ENCODE results near the gene OR2H1. TPM values are rescaled to one million over a fixed set of nuclear protein-coding genes. Genes with fewer than 3 reads are reported as not detected.

Gene OR2H1
- total RNA-seq, 1 donor from 2014 or later, result not detected

- intact Hi-C loops (cut with DNase I), result no loop called here
- DNase-seq, result no peak
- no peak for ATAC-seq (ENCODE audit: poor library complexity)
These were observed 21.8 kb downstream of the OR2H1 start for GRCh38 chr6:29478740-29479139.

GRCh38 chr6:29479560-29479959, 22.6 kb downstream of the OR2H1 start:
- intact Hi-C loops (cut with DNase I), result no loop called here
- ATAC-seq (ENCODE audit: poor library complexity), result no peak
- DNase-seq, result no peak

GRCh38 chr6:29483186-29483585, 26.2 kb downstream of the OR2H1 start:
- ATAC-seq (ENCODE audit: poor library complexity), result no peak
- intact Hi-C loops (cut with DNase I), result no loop called here
- DNase-seq, result no peak

- ATAC-seq (ENCODE audit: poor library complexity) (no peak), DNase-seq (no peak)
- intact Hi-C loops (cut with DNase I), result no loop called here
These were observed 26.8 kb downstream of the OR2H1 start for GRCh38 chr6:29483735-29484134.

GRCh38 chr6:29486577-29486976, 29.6 kb downstream of the OR2H1 start:
- ATAC-seq (ENCODE audit: poor library complexity) (no peak), DNase-seq (no peak)
- intact Hi-C loops (cut with DNase I), result no loop called here

GRCh38 chr6:29487131-29487530, 30.2 kb downstream of the OR2H1 start:
- no peak for ATAC-seq (ENCODE audit: poor library complexity)
- intact Hi-C loops (cut with DNase I), result no loop called here
- no peak for DNase-seq

GRCh38 chr6:29487660-29488059, 30.7 kb downstream of the OR2H1 start, which contains the start of gene MAS1L:
TSS of gene MAS1L (minus strand) at chr6:29487956. CDS start at chr6:29487902, 54 bp downstream.
- no peak for ATAC-seq (ENCODE audit: poor library complexity)

GRCh38 chr6:29488874-29489273, 31.9 kb downstream of the OR2H1 start:
- no peak for ATAC-seq (ENCODE audit: poor library complexity)
- no peak for DNase-seq
- intact Hi-C loops (cut with DNase I), result no loop called here

More at GRCh38 chr6:29487660-29488059, 30.7 kb downstream of the OR2H1 start, which contains the start of gene MAS1L:
- DNase-seq, result no peak
- intact Hi-C loops (cut with DNase I), result no loop called here

GRCh38 chr6:29489286-29489685, 32.3 kb downstream of the OR2H1 start:
- ATAC-seq (ENCODE audit: poor library complexity), result no peak
- intact Hi-C loops (cut with DNase I), result no loop called here
- DNase-seq, result no peak

- DNase-seq, result no peak
- ATAC-seq (ENCODE audit: poor library complexity), result no peak
- intact Hi-C loops (cut with DNase I), result no loop called here
These were observed 33.1 kb downstream of the OR2H1 start for GRCh38 chr6:29490055-29490454.

- intact Hi-C loops (cut with DNase I), result no loop called here
- ATAC-seq (ENCODE audit: poor library complexity), result no peak
- no peak for DNase-seq
These were observed 33.6 kb downstream of the OR2H1 start for GRCh38 chr6:29490552-29490951.

- ATAC-seq (ENCODE audit: poor library complexity) (no peak), DNase-seq (no peak)
- intact Hi-C loops (cut with DNase I), result no loop called here
These were observed 34.6 kb downstream of the OR2H1 start for GRCh38 chr6:29491574-29491973.

GRCh38 chr6:29493261-29493660, 36.3 kb downstream of the OR2H1 start:
- DNase-seq (no peak), ATAC-seq (ENCODE audit: poor library complexity) (no peak)
- intact Hi-C loops (cut with DNase I), result no loop called here

GRCh38 chr6:29494131-29494530, 37.2 kb downstream of the OR2H1 start:
- DNase-seq (no peak), ATAC-seq (ENCODE audit: poor library complexity) (no peak)
- intact Hi-C loops (cut with DNase I), result no loop called here

GRCh38 chr6:29495571-29495970, 38.6 kb downstream of the OR2H1 start:
- intact Hi-C loops (cut with DNase I), result no loop called here
- no peak for ATAC-seq (ENCODE audit: poor library complexity)
- no peak for DNase-seq

GRCh38 chr6:29496961-29497360, 40.0 kb downstream of the OR2H1 start:
- intact Hi-C loops (cut with DNase I), result no loop called here
- ATAC-seq (ENCODE audit: poor library complexity) (no peak), DNase-seq (no peak)

- DNase-seq (no peak), ATAC-seq (ENCODE audit: poor library complexity) (no peak)
- intact Hi-C loops (cut with DNase I), result no loop called here
These were observed 42.7 kb downstream of the OR2H1 start for GRCh38 chr6:29499704-29500103.

- DNase-seq (no peak), ATAC-seq (ENCODE audit: poor library complexity) (no peak)
- intact Hi-C loops (cut with DNase I), result no loop called here
These were observed 43.6 kb downstream of the OR2H1 start for GRCh38 chr6:29500594-29500993.

- intact Hi-C loops (cut with DNase I), result no loop called here
- DNase-seq, result no peak
- no peak for ATAC-seq (ENCODE audit: poor library complexity)
These were observed 44.2 kb downstream of the OR2H1 start for GRCh38 chr6:29501106-29501505.

- no peak for DNase-seq
- intact Hi-C loops (cut with DNase I), result no loop called here
These were observed 45.2 kb downstream of the OR2H1 start for GRCh38 chr6:29502181-29502580.

GRCh38 chr6:29502597-29502996, 45.6 kb downstream of the OR2H1 start:
- ATAC-seq (ENCODE audit: poor library complexity) (no peak), DNase-seq (no peak)
- intact Hi-C loops (cut with DNase I), result no loop called here

More at GRCh38 chr6:29502181-29502580, 45.2 kb downstream of the OR2H1 start:
- ATAC-seq (ENCODE audit: poor library complexity), result no peak
